ENCODE results near the gene UQCRQ.

Gene UQCRQ

DNA sequence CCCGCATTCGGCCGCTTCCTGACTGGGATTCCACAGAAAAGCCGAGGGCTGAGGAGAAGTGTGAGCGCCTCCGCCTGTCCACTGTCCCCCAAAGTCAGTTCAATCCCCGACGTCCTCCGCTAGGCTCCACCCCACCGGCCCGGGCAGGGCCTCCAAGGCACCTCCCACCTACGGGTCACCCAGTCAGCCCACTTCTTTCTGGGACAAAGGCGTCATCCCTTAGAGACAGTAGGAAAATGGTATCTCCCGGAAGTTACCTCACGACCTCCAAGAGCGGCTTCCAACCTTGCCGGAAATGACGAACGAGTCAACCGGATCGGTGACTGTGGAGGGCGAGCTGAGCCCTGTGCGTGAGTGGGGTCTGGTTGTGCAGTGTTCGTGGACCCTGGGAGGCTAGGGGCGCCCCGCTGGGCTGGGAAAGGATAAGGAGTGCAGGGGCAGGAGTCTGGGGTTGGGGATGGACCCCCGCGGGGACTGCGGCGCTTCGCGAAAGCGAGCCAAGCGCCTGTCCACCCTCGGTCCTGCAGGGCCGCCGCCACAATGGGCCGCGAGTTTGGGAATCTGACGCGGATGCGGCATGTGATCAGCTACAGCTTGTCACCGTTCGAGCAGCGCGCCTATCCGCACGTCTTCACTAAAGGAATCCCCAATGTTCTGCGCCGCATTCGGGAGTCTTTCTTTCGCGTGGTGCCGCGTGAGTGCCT lies at the start of gene UQCRQ, which contains the start of gene GDF9:
Gene UQCRQ, plus strand, starts transcription at position 301 of the 704 bp plus-strand sequence. Its CDS starts 240 bp downstream, at position 541.
Gene GDF9, minus strand, starts transcription at position 128 of the 704 bp plus-strand sequence. CDS start 1,936 bp downstream, outside the sequence.
- H3K36me3 ChIP-seq = peaks cover 39% of the 10 kb centered on the region
- H3K4me3 ChIP-seq (ENCODE audit: low read depth, low read length) = peak within 1 kb of the TSS; percentile 89
- H3K27ac ChIP-seq = peak within 1 kb of the TSS; percentile 87
- no peaks in the 10 kb centered on the region for H3K9me3 ChIP-seq (ENCODE audit: severe bottlenecking)
- H3K27me3 ChIP-seq (ENCODE audit: insufficient read depth, low read depth, severe bottlenecking) = no peaks in the 10 kb centered on the region
- TF ChIP-seq, protein P1, sequence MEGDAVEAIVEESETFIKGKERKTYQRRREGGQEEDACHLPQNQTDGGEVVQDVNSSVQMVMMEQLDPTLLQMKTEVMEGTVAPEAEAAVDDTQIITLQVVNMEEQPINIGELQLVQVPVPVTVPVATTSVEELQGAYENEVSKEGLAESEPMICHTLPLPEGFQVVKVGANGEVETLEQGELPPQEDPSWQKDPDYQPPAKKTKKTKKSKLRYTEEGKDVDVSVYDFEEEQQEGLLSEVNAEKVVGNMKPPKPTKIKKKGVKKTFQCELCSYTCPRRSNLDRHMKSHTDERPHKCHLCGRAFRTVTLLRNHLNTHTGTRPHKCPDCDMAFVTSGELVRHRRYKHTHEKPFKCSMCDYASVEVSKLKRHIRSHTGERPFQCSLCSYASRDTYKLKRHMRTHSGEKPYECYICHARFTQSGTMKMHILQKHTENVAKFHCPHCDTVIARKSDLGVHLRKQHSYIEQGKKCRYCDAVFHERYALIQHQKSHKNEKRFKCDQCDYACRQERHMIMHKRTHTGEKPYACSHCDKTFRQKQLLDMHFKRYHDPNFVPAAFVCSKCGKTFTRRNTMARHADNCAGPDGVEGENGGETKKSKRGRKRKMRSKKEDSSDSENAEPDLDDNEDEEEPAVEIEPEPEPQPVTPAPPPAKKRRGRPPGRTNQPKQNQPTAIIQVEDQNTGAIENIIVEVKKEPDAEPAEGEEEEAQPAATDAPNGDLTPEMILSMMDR (IDR thresholded peaks at IDR 0.05; ENCODE audit: low read depth, low read length) = peak; percentile 50
- DNase-seq = peak; percentile 98

DNA sequence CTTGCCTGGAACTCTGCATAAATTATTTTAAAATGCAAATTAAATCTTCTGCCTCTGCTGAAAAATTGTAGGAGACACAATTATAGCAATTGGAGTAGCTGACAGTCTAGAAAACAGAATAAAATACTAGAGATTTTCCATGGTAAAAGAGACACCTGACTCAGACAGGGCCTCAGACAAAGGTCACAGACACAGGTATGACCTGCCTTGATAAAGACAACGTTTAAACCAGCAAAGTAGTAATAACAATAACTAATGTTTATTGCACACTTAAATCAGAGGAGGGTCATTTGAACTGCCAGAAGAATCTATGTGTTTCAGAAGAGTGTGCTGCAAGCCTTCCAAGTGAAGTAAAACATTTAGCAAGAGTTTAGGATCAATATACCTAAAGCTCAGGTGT lies 49.4 kb upstream of the UQCRQ start:
- TF ChIP-seq, protein P1 (IDR thresholded peaks at IDR 0.05; ENCODE audit: low read depth, low read length) = no peak
- Histone ChIP-seq H3K9me3 (ENCODE audit: severe bottlenecking) (peaks cover 2% of the 10 kb centered on the region), H3K4me3 (ENCODE audit: low read depth, low read length) (no peak overlapping the region), H3K36me3 (no peaks in the 10 kb centered on the region), H3K27me3 (ENCODE audit: insufficient read depth, low read depth, severe bottlenecking) (no peaks in the 10 kb centered on the region), H3K27ac (no peak overlapping the region)
- DNase-seq = no peak

DNA sequence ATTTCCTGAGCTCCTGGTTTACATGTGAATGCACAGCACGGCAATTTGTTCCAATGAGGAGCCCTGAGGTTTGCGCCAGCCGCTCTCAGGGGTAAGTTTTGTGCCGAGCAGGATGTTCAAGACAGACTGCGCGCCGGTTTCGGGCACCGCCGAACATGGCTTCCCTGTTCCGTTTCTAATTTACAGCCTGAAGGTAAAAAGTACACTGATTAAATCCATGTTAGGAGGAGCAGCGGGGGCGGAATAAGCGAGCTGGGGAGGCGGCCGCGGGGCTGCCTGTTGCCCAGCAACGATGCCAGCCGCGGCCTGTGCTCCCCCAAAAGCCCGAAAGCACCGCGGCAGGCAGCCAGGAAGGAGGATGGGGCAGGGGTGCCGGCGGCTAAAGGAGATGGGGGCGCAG lies 47.0 kb upstream of the UQCRQ start:
- Histone ChIP-seq H3K27ac (no peak overlapping the region), H3K27me3 (ENCODE audit: insufficient read depth, low read depth, severe bottlenecking) (no peaks in the 10 kb centered on the region), H3K9me3 (ENCODE audit: severe bottlenecking) (no peaks in the 10 kb centered on the region), H3K36me3 (no peaks in the 10 kb centered on the region; the same call in 1 of the 2 replicates), H3K4me3 (ENCODE audit: low read depth, low read length) (no peak overlapping the region)
- no peak for DNase-seq
- TF ChIP-seq, protein P1 (IDR thresholded peaks at IDR 0.05; ENCODE audit: low read depth, low read length) = no peak

DNA sequence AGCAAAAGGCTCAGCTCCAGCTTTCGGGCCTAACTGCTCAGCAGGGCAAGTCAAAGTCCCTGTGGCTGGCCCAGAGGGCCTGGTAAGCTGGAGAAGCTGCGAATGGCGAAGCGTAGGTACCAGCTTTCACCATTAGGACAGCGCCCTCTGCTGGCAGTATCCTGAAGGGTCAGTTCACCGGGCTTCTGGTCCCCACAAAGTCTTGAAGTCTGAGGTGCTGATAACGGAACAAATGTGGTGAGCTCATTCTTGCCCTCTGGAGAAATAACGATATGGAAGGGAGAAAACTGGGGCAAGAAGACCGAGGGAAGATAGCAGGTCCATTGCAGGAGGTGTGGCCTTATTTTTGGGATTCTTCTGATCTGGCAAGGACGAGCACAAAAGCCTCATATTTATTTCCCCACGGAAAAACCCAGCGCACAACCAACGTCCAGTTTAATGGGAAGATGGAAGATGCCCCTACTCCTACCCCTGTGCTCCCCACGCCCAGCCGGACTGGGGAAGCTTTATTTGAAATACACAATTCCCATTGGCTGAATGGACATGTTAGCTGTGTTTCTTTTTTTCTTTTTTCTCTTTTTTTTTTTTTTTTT lies 46.2 kb upstream of the UQCRQ start:
- H3K27ac ChIP-seq = no peak overlapping the region
- no peaks in the 10 kb centered on the region; the same call in 1 of the 2 replicates for H3K36me3 ChIP-seq
- H3K4me3 ChIP-seq (ENCODE audit: low read depth, low read length) = no peak overlapping the region
- peak; percentile 91 for DNase-seq
- H3K27me3 ChIP-seq (ENCODE audit: insufficient read depth, low read depth, severe bottlenecking) = no peaks in the 10 kb centered on the region
- TF ChIP-seq, protein P1 (IDR thresholded peaks at IDR 0.05; ENCODE audit: low read depth, low read length) = peak; percentile 90
- no peaks in the 10 kb centered on the region for H3K9me3 ChIP-seq (ENCODE audit: severe bottlenecking)

DNA sequence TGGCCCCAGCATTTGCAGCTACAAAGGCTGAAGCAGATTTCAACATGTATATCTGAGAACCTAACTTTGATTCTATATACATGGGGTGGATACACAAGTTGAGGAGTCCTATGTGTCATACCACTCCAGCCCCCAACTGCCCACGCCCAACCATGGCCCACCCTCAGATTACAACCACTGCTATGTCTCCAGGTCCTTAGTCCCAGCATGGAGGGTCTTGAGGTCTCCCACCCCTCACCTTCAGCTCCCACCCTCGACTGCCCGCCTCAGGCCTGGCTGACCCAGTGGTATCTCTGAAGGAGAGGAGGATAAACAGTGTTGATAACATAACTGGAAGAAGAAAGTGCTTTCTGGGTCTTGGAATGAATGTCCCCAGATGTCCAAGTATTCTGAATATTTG lies 45.1 kb upstream of the UQCRQ start:
- H3K27ac ChIP-seq = no peak overlapping the region
- no peaks in the 10 kb centered on the region for H3K27me3 ChIP-seq (ENCODE audit: insufficient read depth, low read depth, severe bottlenecking)
- H3K36me3 ChIP-seq = no peaks in the 10 kb centered on the region; the same call in none of the 2 replicates
- TF ChIP-seq, protein P1 (IDR thresholded peaks at IDR 0.05; ENCODE audit: low read depth, low read length) = no peak
- H3K9me3 ChIP-seq (ENCODE audit: severe bottlenecking) = no peaks in the 10 kb centered on the region
- DNase-seq = no peak
- H3K4me3 ChIP-seq (ENCODE audit: low read depth, low read length) = no peak overlapping the region

Data from WERI-Rb-1 (cell line).